ENCODE data around the gene SLCO1C1. TPM values are rescaled to one million over a fixed set of nuclear protein-coding genes. Genes with fewer than 3 reads are reported as not detected.

The SLCO1C1 gene, protein sequence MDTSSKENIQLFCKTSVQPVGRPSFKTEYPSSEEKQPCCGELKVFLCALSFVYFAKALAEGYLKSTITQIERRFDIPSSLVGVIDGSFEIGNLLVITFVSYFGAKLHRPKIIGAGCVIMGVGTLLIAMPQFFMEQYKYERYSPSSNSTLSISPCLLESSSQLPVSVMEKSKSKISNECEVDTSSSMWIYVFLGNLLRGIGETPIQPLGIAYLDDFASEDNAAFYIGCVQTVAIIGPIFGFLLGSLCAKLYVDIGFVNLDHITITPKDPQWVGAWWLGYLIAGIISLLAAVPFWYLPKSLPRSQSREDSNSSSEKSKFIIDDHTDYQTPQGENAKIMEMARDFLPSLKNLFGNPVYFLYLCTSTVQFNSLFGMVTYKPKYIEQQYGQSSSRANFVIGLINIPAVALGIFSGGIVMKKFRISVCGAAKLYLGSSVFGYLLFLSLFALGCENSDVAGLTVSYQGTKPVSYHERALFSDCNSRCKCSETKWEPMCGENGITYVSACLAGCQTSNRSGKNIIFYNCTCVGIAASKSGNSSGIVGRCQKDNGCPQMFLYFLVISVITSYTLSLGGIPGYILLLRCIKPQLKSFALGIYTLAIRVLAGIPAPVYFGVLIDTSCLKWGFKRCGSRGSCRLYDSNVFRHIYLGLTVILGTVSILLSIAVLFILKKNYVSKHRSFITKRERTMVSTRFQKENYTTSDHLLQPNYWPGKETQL
- 1 to 10 TPM in 1 of 2 donors, under 1 TPM in 1; 0.33 to 1.0 TPM for total RNA-seq

DNA sequence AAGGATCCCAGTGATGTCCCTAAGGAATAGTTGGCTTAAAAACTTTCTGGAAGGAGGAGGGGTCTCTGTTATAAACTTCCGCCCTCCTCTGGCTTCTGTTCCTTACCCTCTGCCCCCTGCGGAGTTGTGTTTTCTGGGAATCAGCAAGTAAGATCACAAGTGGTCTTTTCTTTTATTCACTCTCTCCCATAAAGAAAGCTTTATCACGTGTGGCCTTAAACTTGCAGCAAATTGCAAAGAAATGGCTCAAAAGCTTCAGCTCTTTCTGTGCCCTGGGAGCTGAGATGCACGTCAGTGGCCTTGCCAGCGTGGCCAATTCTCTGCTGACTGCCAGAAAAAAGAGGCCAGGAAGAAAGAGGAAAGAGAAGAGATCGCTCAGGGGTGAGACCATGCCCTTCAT, at the start of gene SLCO1C1:
SLCO1C1 (plus strand) TSS at position 101 of the 400 bp plus-strand sequence. CDS start 4,245 bp downstream, outside the sequence.
- no peak within 1 kb of the TSS for H3K4me3 ChIP-seq
- TF ChIP-seq, protein P1, sequence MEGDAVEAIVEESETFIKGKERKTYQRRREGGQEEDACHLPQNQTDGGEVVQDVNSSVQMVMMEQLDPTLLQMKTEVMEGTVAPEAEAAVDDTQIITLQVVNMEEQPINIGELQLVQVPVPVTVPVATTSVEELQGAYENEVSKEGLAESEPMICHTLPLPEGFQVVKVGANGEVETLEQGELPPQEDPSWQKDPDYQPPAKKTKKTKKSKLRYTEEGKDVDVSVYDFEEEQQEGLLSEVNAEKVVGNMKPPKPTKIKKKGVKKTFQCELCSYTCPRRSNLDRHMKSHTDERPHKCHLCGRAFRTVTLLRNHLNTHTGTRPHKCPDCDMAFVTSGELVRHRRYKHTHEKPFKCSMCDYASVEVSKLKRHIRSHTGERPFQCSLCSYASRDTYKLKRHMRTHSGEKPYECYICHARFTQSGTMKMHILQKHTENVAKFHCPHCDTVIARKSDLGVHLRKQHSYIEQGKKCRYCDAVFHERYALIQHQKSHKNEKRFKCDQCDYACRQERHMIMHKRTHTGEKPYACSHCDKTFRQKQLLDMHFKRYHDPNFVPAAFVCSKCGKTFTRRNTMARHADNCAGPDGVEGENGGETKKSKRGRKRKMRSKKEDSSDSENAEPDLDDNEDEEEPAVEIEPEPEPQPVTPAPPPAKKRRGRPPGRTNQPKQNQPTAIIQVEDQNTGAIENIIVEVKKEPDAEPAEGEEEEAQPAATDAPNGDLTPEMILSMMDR (IDR thresholded peaks at IDR 0.05) = no peak
- TF ChIP-seq POLR2A (IDR thresholded peaks at IDR 0.05) = no peak
- no peaks in the 10 kb centered on the region for H3K4me1 ChIP-seq
- WGBS, 2 donors = 55 to 63% methylated on average over 6 of the region's 6 CpGs
- intact Hi-C loops (cut with DNase I) = no loop called here
- DNase-seq (no peak), ATAC-seq (no peak)
- no peaks in the 10 kb centered on the region for H3K9me3 ChIP-seq
- H3K27me3 ChIP-seq = no peaks in the 10 kb centered on the region
- H3K27ac ChIP-seq = no peak within 1 kb of the TSS
- no peaks in the 10 kb centered on the region for H3K36me3 ChIP-seq (replicated peaks in 1 of 2; ENCODE audit: insufficient read depth in 1 of 2, low read depth in 2 of 2)

DNA sequence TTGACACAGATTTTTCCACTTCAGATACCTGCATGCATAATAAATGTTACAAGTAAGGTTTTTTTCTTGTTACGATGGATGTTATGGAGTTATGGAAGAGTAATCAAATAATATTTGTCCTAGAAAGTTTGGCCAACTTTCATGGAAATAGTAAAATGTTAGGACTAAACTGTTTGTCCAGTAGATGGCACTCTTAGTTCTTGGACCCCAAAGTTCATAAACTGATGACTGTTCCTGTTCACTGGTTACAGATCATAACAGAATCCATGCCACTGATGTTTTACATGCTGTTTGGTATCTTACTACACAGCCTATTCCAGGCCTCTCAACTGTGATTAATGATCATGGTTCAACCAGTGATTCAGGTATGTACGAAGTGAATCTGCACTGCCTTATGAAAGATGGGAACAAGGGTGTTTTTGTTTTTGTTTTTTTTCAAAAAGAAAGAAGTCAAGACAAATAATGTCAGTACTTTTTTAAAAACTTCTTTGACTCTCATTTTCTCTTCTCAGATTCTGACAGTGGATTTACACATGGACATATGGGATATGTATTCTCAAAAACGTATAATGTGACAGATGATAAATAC, 48.8 kb upstream of the SLCO1C1 start:
- Histone ChIP-seq H3K4me3 (no peak overlapping the region), H3K9me3 (no peaks in the 10 kb centered on the region), H3K27me3 (no peaks in the 10 kb centered on the region), H3K27ac (no peak overlapping the region), H3K36me3 (replicated peaks in 1 of 2; ENCODE audit: insufficient read depth in 1 of 2, low read depth in 2 of 2) (peaks cover 0 to 2% of the 10 kb centered on the region in 2 donors), H3K4me1 (no peaks in the 10 kb centered on the region)
- peak; percentile 59 for ATAC-seq
- TF ChIP-seq, protein P1 (IDR thresholded peaks at IDR 0.05) = peak; percentile 18 to 59 (median 43)
- no peak for TF ChIP-seq POLR2A (IDR thresholded peaks at IDR 0.05)
- WGBS, 2 donors = 37 to 40% methylated on average over 3 of the region's 3 CpGs
- intact Hi-C loops (cut with DNase I) = no loop called here
- DNase-seq = no peak

DNA sequence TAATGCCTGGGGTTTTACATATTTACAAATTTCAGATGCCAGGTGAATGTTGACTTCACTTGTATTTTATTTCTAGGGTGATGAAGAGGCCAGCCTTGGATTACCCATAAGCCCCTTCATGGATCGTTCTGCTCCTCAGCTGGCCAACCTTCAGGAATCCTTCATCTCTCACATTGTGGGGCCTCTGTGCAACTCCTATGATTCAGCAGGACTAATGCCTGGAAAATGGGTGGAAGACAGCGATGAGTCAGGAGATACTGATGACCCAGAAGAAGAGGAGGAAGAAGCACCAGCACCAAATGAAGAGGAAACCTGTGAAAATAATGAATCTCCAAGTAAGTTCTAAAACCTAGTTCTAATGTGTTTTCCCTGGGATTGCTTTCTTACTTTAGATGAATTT, 41.3 kb upstream of the SLCO1C1 start:
- 88 to 93% methylated on average over 2 of the region's 2 CpGs for WGBS, 2 donors
- ATAC-seq (no peak), DNase-seq (no peak)
- Histone ChIP-seq H3K9me3 (no peaks in the 10 kb centered on the region), H3K36me3 (replicated peaks in 1 of 2; ENCODE audit: insufficient read depth in 1 of 2, low read depth in 2 of 2) (no peaks in the 10 kb centered on the region), H3K4me3 (no peak overlapping the region), H3K27ac (no peak overlapping the region), H3K27me3 (no peaks in the 10 kb centered on the region), H3K4me1 (peaks cover 8% of the 10 kb centered on the region)
- TF ChIP-seq, protein P1 (IDR thresholded peaks at IDR 0.05) = no peak
- TF ChIP-seq POLR2A (IDR thresholded peaks at IDR 0.05) = no peak
- intact Hi-C loops (cut with DNase I) = no loop called here

DNA sequence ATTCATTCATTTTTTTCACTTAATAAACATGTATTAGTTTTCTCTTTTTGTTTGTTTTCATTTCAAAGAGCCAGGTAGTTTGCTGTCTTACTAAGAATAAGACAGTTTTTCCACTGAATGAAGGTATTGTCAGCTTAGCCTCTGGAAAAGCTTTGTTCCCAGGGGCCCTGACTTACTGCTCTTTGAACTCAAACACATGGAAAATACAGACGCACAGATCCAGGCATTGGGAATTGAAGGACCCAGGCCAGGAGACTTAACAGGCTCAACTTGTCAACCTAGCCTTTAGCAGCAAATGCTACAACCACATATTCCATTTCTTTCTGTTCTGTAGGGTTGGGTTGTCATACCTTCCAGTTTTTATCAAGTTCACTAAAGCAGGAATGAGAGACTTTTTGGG, 38.5 kb upstream of the SLCO1C1 start:
- intact Hi-C loops (cut with DNase I) = no loop called here
- 5 to 22% methylated on average over 1 of the region's 1 CpG for WGBS, 2 donors
- ATAC-seq = no peak

More for the DNA sequence above, 38.5 kb upstream of the SLCO1C1 start:
- H3K4me1 ChIP-seq = peaks cover 8% of the 10 kb centered on the region
- H3K27me3 ChIP-seq = no peaks in the 10 kb centered on the region
- TF ChIP-seq, protein P1 (IDR thresholded peaks at IDR 0.05) = no peak
- TF ChIP-seq POLR2A (IDR thresholded peaks at IDR 0.05) = no peak
- DNase-seq = no peak
- H3K36me3 ChIP-seq (replicated peaks in 1 of 2; ENCODE audit: insufficient read depth in 1 of 2, low read depth in 2 of 2) = no peaks in the 10 kb centered on the region
- no peaks in the 10 kb centered on the region for H3K9me3 ChIP-seq
- no peak overlapping the region for H3K4me3 ChIP-seq
- H3K27ac ChIP-seq = peak overlapping the region in 1 of 4 donors; percentile 60
